ENCODE results near the gene MYRIP. TPM values are rescaled to one million over a fixed set of nuclear protein-coding genes. Genes with fewer than 3 reads are reported as not detected.
"Not testable (repeated sequence)": the region's sequence is repeated elsewhere in the genome, so short reads cannot be mapped to it uniquely, and the experiment has no call there.

MYRIP gene
- total and polyA plus RNA-seq, 4 donors: 0.98 to 11.7 (median 6.8) TPM

DNA sequence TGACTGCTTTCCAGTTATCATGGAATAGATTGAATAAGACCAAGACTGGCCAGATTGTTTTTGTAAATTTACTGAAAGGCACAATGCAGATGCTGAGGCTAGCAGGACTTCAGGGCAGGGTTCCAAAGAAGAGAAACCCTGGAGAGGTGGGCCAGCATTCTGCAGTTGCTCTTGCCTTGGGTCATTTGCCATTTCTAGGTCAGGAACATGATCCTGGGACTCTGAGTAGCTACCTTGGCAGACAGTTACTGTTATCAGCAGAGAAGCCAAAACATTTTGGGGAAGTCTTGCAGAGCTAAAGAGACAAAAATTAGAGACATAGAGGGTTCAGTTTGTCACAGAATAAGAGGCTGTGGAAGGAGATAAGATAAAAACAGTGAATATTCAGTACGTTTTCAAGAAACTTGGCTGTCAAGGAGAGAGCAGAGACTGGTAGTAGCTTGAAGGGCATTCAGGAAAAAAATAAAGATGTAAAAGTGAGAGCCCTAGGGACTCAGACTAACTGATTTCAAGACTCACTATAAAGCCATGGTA is 46.8 kb upstream of the MYRIP start:
- no peak overlapping the region for H3K27ac ChIP-seq (ENCODE audit: low read depth in 1 of 2, low read length in 2 of 2)
- H3K36me3 ChIP-seq (ENCODE audit: control insufficient read depth in 4 of 4, insufficient read depth in 3 of 4, low read depth in 1 of 4, low read length in 3 of 4): no peaks in the 10 kb centered on the region
- no peak overlapping the region for H3K4me3 ChIP-seq (ENCODE audit: low read depth in 1 of 3, low read length in 3 of 3)
- no peak for DNase-seq (ENCODE audit: low spot score)
- H3K27me3 ChIP-seq (ENCODE audit: control insufficient read depth in 4 of 4, insufficient read depth in 4 of 4, low read length in 3 of 4): no peaks in the 10 kb centered on the region
- no peak overlapping the region for H3K9ac ChIP-seq (ENCODE audit: low read depth in 1 of 2, low read length in 2 of 2)
- no peaks in the 10 kb centered on the region for H3K9me3 ChIP-seq (ENCODE audit: control insufficient read depth in 4 of 4, low read length in 3 of 4)
- TF ChIP-seq HNF4G (IDR thresholded peaks at IDR 0.05): no peak
- TF ChIP-seq EGR1 (IDR thresholded peaks at IDR 0.05; ENCODE audit: low read depth in 2 of 2): no peak
- TF ChIP-seq HNF4A (conservative IDR thresholded peaks at IDR 0.05): no peak
- no peak for TF ChIP-seq TAF1 (conservative IDR thresholded peaks at IDR 0.05)
- TF ChIP-seq RAD21 (IDR thresholded peaks at IDR 0.05): no peak
- no peak for TF ChIP-seq FOXA1 (IDR thresholded peaks at IDR 0.05)
- TF ChIP-seq GABPA (IDR thresholded peaks at IDR 0.05 in 1 of 2, conservative IDR thresholded peaks at IDR 0.05 in 1 of 2): no peak
- peaks cover 0 to 4% (median under 1%) of the 10 kb centered on the region in 4 donors for H3K4me1 ChIP-seq (ENCODE audit: control insufficient read depth in 4 of 4, insufficient read depth in 4 of 4, low read length in 3 of 4)
- 73% methylated on average over 1 of the region's 1 CpG for WGBS

DNA sequence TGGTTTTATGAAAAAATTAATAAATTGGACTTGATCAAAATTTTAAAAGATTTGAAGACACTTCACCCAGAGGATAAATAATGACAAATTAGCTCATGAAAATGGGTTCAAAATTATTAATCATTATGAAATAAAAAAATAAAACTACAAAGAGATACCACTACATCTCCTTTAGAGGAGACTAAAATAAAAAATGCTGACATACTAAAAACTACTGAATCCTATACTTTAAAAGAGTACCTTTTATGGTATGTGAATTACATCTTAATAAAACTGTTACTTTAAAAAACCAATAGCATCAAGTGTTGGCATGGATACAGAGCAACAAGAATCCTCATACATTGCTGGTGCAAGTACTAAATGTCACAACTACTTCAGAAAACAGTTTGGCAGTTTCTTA is 46.0 kb upstream of the MYRIP start:
- Histone ChIP-seq H3K4me1 (ENCODE audit: control insufficient read depth in 4 of 4, insufficient read depth in 4 of 4, low read length in 3 of 4) (peaks cover 0 to 4% (median under 1%) of the 10 kb centered on the region in 4 donors), H3K27me3 (ENCODE audit: control insufficient read depth in 4 of 4, insufficient read depth in 4 of 4, low read length in 3 of 4) (no peaks in the 10 kb centered on the region), H3K27ac (ENCODE audit: low read depth in 1 of 2, low read length in 2 of 2) (no peak overlapping the region), H3K9me3 (ENCODE audit: control insufficient read depth in 4 of 4, low read length in 3 of 4) (no peaks in the 10 kb centered on the region), H3K36me3 (ENCODE audit: control insufficient read depth in 4 of 4, insufficient read depth in 3 of 4, low read depth in 1 of 4, low read length in 3 of 4) (no peaks in the 10 kb centered on the region), H3K4me3 (ENCODE audit: low read depth in 1 of 3, low read length in 3 of 3) (no peak overlapping the region), H3K9ac (ENCODE audit: low read depth in 1 of 2, low read length in 2 of 2) (no peak overlapping the region)
- DNase-seq (ENCODE audit: low spot score): no peak
- no peak for TF ChIP-seq HNF4A (conservative IDR thresholded peaks at IDR 0.05)

DNA sequence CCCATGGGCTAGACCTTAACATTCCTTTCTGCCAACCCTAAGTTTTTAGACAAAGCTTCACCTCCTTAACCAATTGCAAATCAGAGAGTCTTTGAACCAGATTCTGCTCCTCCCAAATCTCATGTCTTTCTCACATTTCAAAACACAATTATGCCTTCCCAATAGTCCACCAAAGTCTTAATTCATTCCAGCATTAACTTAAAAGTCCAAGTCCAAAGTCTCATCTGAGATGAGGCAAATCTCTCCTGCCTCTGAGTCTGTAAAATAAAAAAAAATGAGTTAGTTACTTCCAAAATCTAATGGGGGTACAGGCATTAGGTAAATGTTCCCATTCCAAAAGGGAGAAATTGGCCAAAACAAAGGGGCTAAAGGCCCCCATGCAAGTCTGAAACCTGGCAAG is 43.8 kb upstream of the MYRIP start:
- Histone ChIP-seq H3K27me3 (ENCODE audit: control insufficient read depth in 4 of 4, insufficient read depth in 4 of 4, low read length in 3 of 4) (no peaks in the 10 kb centered on the region), H3K9me3 (ENCODE audit: control insufficient read depth in 4 of 4, low read length in 3 of 4) (no peaks in the 10 kb centered on the region), H3K27ac (ENCODE audit: low read depth in 1 of 2, low read length in 2 of 2) (no peak overlapping the region), H3K9ac (ENCODE audit: low read depth in 1 of 2, low read length in 2 of 2) (no peak overlapping the region), H3K4me3 (ENCODE audit: low read depth in 1 of 3, low read length in 3 of 3) (no peak overlapping the region), H3K4me1 (ENCODE audit: control insufficient read depth in 4 of 4, insufficient read depth in 4 of 4, low read length in 3 of 4) (peaks cover 0 to 4% (median under 1%) of the 10 kb centered on the region in 4 donors), H3K36me3 (ENCODE audit: control insufficient read depth in 4 of 4, insufficient read depth in 3 of 4, low read depth in 1 of 4, low read length in 3 of 4) (no peaks in the 10 kb centered on the region)
- no peak for DNase-seq (ENCODE audit: low spot score)
- TF ChIP-seq HNF4A (conservative IDR thresholded peaks at IDR 0.05): peak; percentile 59 to 70
- TF ChIP-seq, protein P1, sequence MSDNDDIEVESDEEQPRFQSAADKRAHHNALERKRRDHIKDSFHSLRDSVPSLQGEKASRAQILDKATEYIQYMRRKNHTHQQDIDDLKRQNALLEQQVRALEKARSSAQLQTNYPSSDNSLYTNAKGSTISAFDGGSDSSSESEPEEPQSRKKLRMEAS (IDR thresholded peaks at IDR 0.05): no peak

DNA sequence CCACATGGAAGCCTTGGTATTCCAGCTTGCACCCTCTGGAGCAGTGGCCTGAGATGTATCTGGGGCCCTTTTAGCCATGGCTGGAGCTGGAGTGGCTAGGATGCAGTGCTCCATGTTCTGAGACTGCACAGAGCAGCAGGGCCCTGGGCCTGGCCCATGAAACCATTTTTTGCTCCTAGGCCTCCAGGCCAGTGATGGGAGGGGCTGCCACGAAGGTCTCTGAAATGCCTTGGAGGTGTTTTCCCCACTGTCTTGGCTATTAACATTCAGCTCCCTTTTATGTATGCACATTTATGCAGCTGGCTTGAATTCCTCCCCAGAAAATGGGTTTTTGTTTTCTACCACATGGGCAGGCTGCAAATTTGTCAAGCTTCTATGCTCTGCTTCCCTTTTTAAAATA is 43.0 kb upstream of the MYRIP start:
- H3K4me3 ChIP-seq (ENCODE audit: low read depth in 1 of 3, low read length in 3 of 3): no peak overlapping the region
- H3K36me3 ChIP-seq (ENCODE audit: control insufficient read depth in 4 of 4, insufficient read depth in 3 of 4, low read depth in 1 of 4, low read length in 3 of 4): no peaks in the 10 kb centered on the region
- H3K27ac ChIP-seq (ENCODE audit: low read depth in 1 of 2, low read length in 2 of 2): no peak overlapping the region
- H3K27me3 ChIP-seq (ENCODE audit: control insufficient read depth in 4 of 4, insufficient read depth in 4 of 4, low read length in 3 of 4): no peaks in the 10 kb centered on the region
- peaks cover 0 to 4% (median under 1%) of the 10 kb centered on the region in 4 donors for H3K4me1 ChIP-seq (ENCODE audit: control insufficient read depth in 4 of 4, insufficient read depth in 4 of 4, low read length in 3 of 4)
- H3K9ac ChIP-seq (ENCODE audit: low read depth in 1 of 2, low read length in 2 of 2): no peak overlapping the region
- WGBS: 90% methylated on average over 1 of the region's 1 CpG
- DNase-seq (ENCODE audit: low spot score): no peak
- TF ChIP-seq SP1 (IDR thresholded peaks at IDR 0.05) (no peak), YY1 (IDR thresholded peaks at IDR 0.05) (no peak)
- no peaks in the 10 kb centered on the region for H3K9me3 ChIP-seq (ENCODE audit: control insufficient read depth in 4 of 4, low read length in 3 of 4)

DNA sequence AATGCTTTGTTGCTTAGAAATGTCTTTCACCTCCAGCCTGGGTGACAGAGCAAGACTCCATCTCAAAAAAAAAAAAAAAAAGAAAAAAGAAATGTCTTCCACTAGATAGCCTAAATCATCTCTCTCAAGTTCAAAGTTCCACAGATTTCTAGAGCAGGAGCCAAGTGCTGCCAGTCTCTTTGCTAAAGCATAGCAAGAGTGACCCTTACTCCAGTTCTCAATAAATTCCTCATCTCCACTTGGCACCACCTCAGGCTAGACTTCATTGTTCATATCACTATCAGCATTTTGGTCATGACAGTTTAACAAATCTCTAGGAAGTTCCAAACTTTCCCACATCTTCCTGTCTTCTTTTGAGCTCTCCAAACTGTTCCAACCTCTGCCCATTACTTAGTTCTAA is 42.5 kb upstream of the MYRIP start:
- not testable (repeated sequence) for H3K9ac ChIP-seq (ENCODE audit: low read depth in 1 of 2, low read length in 2 of 2); H3K36me3 ChIP-seq (ENCODE audit: control insufficient read depth in 4 of 4, insufficient read depth in 3 of 4, low read depth in 1 of 4, low read length in 3 of 4); DNase-seq (ENCODE audit: low spot score); H3K27me3 ChIP-seq (ENCODE audit: control insufficient read depth in 4 of 4, insufficient read depth in 4 of 4, low read length in 3 of 4); H3K27ac ChIP-seq (ENCODE audit: low read depth in 1 of 2, low read length in 2 of 2); H3K9me3 ChIP-seq (ENCODE audit: control insufficient read depth in 4 of 4, low read length in 3 of 4); H3K4me1 ChIP-seq (ENCODE audit: control insufficient read depth in 4 of 4, insufficient read depth in 4 of 4, low read length in 3 of 4); H3K4me3 ChIP-seq (ENCODE audit: low read depth in 1 of 3, low read length in 3 of 3)
- TF ChIP-seq YY1 (IDR thresholded peaks at IDR 0.05) (peak; percentile 16), SP1 (IDR thresholded peaks at IDR 0.05) (peak; percentile 22), HNF4A (conservative IDR thresholded peaks at IDR 0.05) (peak; percentile 37 to 45), RXRA (IDR thresholded peaks at IDR 0.05) (peak; percentile 7 to 13)

DNA sequence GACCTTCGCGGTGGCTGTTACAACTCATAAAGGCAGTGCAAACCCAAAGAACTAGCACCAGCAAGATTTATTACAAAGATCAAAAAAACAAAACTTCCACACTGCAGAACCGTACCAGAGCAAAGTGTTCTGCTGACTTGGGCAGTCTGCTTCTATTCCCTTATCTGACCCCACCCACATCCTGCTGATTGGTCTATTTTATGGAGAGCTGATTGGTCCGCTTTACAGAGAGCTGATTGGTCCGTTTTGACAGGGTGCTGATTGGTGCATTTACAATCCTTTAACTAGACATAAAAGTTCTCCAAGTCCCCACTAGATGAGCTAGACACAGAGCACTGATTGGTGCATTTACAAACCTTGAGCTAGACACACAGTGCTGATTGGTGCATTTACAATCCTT is 31.2 kb upstream of the MYRIP start:
- H3K9ac ChIP-seq (ENCODE audit: low read depth in 1 of 2, low read length in 2 of 2); H3K9me3 ChIP-seq (ENCODE audit: control insufficient read depth in 4 of 4, low read length in 3 of 4); H3K27me3 ChIP-seq (ENCODE audit: control insufficient read depth in 4 of 4, insufficient read depth in 4 of 4, low read length in 3 of 4); H3K36me3 ChIP-seq (ENCODE audit: control insufficient read depth in 4 of 4, insufficient read depth in 3 of 4, low read depth in 1 of 4, low read length in 3 of 4); H3K4me3 ChIP-seq (ENCODE audit: low read depth in 1 of 3, low read length in 3 of 3); H3K27ac ChIP-seq (ENCODE audit: low read depth in 1 of 2, low read length in 2 of 2); DNase-seq (ENCODE audit: low spot score): not testable (repeated sequence)
- WGBS: 93% methylated on average over 5 of the region's 5 CpGs
- peaks cover 8 to 27% (median 17%) of the 10 kb centered on the region in 4 donors for H3K4me1 ChIP-seq (ENCODE audit: control insufficient read depth in 4 of 4, insufficient read depth in 4 of 4, low read length in 3 of 4)

All from liver (tissue), 9 donors.